GM23338 (cell line): ENCODE data around the gene PTPN6. TPM values are rescaled to one million over a fixed set of nuclear protein-coding genes. Genes with fewer than 3 reads are reported as not detected.

ENCODE experiments used
- ATAC-seq: fragments of 200-7000 bp; cut with Tn5 transposase; 3 replicates; pipeline ENCODE4 v1.9.1; 2020
- DNase-seq: peaks from one replicate; pipeline ENCODE4 v3.0.0-alpha.2; 2015; ENCODE audit warnings: low spot score
- H2AFZ ChIP-seq: fragments of 200-600 bp; sonication (generic); 2 replicates; pipeline ENCODE4 v1.8.0; 2016; ENCODE audit warnings: antibody characterized with exemption, mild to moderate bottlenecking, moderate library complexity
- H3F3A ChIP-seq: fragments of 200-600 bp; sonication (generic); replicated peaks from 2 replicates; pipeline ENCODE4 v1.8.0; 2017; ENCODE audit warnings: antibody characterized with exemption, mixed run types, low read depth
- H3K27ac ChIP-seq: fragments of 200-600 bp; sonication (generic); 2 replicates; pipeline ENCODE4 v1.6.1; 2016; ENCODE audit warnings: low read depth
- H3K27me3 ChIP-seq: fragments of 200-600 bp; sonication (generic); 2 replicates; pipeline ENCODE4 v1.8.0; 2016; ENCODE audit warnings: mild to moderate bottlenecking, mixed run types, moderate library complexity; ENCODE audit not compliant: insufficient read depth
- H3K36me3 ChIP-seq: fragments of 200-600 bp; sonication (generic); 2 replicates; pipeline ENCODE4 v1.8.0; 2016; ENCODE audit warnings: mild to moderate bottlenecking; ENCODE audit not compliant: insufficient read depth
- H3K4me1 ChIP-seq: fragments of 200-600 bp; sonication (generic); 2 replicates; pipeline ENCODE4 v1.8.0; 2016; ENCODE audit warnings: mild to moderate bottlenecking, moderate library complexity; ENCODE audit not compliant: insufficient read depth
- H3K4me2 ChIP-seq: fragments of 200-600 bp; sonication (generic); 2 replicates; pipeline ENCODE4 v1.7.1; 2017; ENCODE audit warnings: mixed run types
- H3K4me3 ChIP-seq: fragments of 200-600 bp; sonication (generic); 2 replicates; pipeline ENCODE4 v1.6.1; 2016; ENCODE audit warnings: mixed run types
- H3K79me2 ChIP-seq: fragments of 200-600 bp; sonication (generic); replicated peaks from 2 replicates; pipeline ENCODE4 v1.8.0; 2017; ENCODE audit warnings: mild to moderate bottlenecking; ENCODE audit not compliant: insufficient read depth
- H3K9me2 ChIP-seq: fragments of 200-600 bp; sonication (generic); 2 replicates; pipeline ENCODE4 v1.8.0; 2017; ENCODE audit not compliant: insufficient read depth
- H4K20me1 ChIP-seq: fragments of 200-600 bp; sonication (generic); replicated peaks from 2 replicates; pipeline ENCODE4 v1.8.0; 2017; ENCODE audit warnings: mild to moderate bottlenecking; ENCODE audit not compliant: insufficient read depth
- H3K27ac Mint-ChIP-seq: 2 replicates; pipeline ENCODE4 v1.8.0; 2020; ENCODE audit warnings: inconsistent platforms, mild to moderate bottlenecking, moderate library complexity, mixed read lengths
- H3K27me3 Mint-ChIP-seq: 3 replicates; pipeline ENCODE4 v1.8.0; 2022; ENCODE audit warnings: low read depth, mild to moderate bottlenecking, moderate library complexity, mixed read lengths, inconsistent platforms; ENCODE audit not compliant: insufficient read depth, poor library complexity
- H3K36me3 Mint-ChIP-seq: 3 replicates; pipeline ENCODE4 v1.8.0; 2021; ENCODE audit warnings: low read depth, mild to moderate bottlenecking, inconsistent platforms, moderate library complexity, mixed read lengths
- H3K4me1 Mint-ChIP-seq: 3 replicates; pipeline ENCODE4 v1.8.0; 2020; ENCODE audit warnings: mild to moderate bottlenecking, inconsistent platforms, mixed read lengths
- H3K4me3 Mint-ChIP-seq: 3 replicates; pipeline ENCODE4 v1.8.0; 2021; ENCODE audit warnings: moderate library complexity, mild to moderate bottlenecking, inconsistent platforms, mixed read lengths
- H3K9me3 Mint-ChIP-seq: 3 replicates; pipeline ENCODE4 v1.8.0; 2020; ENCODE audit warnings: moderate library complexity, mild to moderate bottlenecking, inconsistent platforms, mixed read lengths
- CREB1 ChIP-seq: fragments of 250-450 bp; sonication (Bioruptor Pico); IDR thresholded peaks from 2 replicates; pipeline ENCODE4 v1.5.0; 2020; ENCODE audit warnings: low read depth, mild to moderate bottlenecking, moderate library complexity
- EZH2 ChIP-seq: fragments of 200-600 bp; sonication (generic); IDR thresholded peaks from one replicate; pipeline ENCODE4 v1.8.0; 2017; ENCODE audit warnings: antibody characterized with exemption, mild to moderate bottlenecking, low read depth; ENCODE audit not compliant: unreplicated experiment
- EZH2phosphoT487 ChIP-seq: fragments of 200-600 bp; sonication (generic); IDR thresholded peaks from one replicate; pipeline ENCODE4 v1.8.1; 2018; ENCODE audit warnings: antibody characterized with exemption; ENCODE audit not compliant: unreplicated experiment
- NANOG ChIP-seq: IDR thresholded peaks from 2 replicates; pipeline ENCODE4 v1.6.1; 2016; ENCODE audit warnings: antibody characterized with exemption, borderline replicate concordance
- POLR2AphosphoS5 ChIP-seq: IDR thresholded peaks from 2 replicates; pipeline ENCODE4 v1.6.1; 2016; ENCODE audit warnings: antibody characterized with exemption, low read depth
- ZNF331 ChIP-seq: fragments of 250-450 bp; sonication (Bioruptor Pico); IDR thresholded peaks from 2 replicates; pipeline ENCODE4 v1.5.0; 2020; ENCODE audit warnings: low read depth, mild to moderate bottlenecking, moderate library complexity
- polyA plus RNA-seq: library from polyadenylated mRNA; unstranded; fragments of >200 nt; fragmentation: Nextera tagmentation; extraction: Ambion mirVana; gene quantifications from 2 replicates; pipeline ENCODE4 v1.2.1, GENCODE V29; 2016
- total RNA-seq: library from RNA; depleted of rRNA; stranded (reverse); fragments of >200 nt; shearing (Covaris generic); gene quantifications from 2 replicates; pipeline ENCODE4 v1.2.3, GENCODE V29; 2014
- TF ChIP-seq, protein P1 (sequence below): IDR thresholded peaks from one replicate; pipeline ENCODE4 v1.6.1; 2018; ENCODE audit warnings: antibody characterized with exemption; ENCODE audit not compliant: unreplicated experiment

Gene PTPN6
- total and polyA plus RNA-seq, 2 experiments from 2014 or later, result 25.3 to 35.4 TPM

DNA sequence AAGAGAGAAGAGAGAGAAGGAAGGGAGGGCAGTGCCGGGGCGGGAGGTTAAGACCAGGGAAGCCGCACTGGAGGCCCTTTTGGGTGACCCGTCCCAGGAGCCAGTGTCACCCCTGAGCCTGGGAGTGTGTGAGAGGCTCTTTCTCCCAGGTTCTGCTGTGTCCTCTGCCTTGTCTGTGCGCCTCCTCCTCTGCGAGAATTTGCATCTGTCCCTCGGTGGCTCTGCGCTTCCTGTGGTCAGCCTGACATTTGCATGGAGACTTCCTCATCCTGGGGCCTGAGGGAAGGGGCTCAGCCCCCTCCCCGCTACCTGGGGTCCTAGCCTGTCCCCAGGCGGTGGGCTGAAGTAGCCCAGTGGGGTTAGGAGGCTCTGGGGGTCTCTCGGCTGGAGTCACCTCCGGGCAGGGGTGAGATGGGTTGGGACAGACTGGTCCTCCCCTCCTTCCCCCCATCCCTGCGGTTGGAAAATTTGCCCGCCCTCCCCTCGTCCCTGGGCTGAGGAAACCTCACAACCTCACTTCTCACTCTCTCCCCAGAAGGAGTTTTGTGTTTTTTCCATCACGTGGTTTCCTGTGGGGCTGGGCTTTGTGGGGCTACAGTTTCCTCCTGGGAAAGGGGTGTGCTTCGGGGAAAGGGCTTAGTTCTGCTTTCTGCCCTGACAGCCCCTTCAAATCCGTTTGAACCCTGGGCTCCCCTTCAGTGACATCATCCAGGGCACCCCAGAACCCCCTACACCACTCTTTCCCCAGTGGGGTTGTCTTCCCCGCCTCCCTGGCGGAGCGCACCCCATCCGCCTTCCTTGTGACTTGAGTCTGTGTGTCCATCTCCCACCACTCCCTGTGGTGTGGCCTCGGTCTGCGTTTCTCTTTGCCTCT lies 2.5 kb downstream of the PTPN6 start (continued):
- TF ChIP-seq EZH2phosphoT487 (no peak), CREB1 (CRISPR knock-in tag) (no peak), POLR2AphosphoS5 (no peak), EZH2 (no peak), NANOG (no peak)
- TF ChIP-seq, protein P1, sequence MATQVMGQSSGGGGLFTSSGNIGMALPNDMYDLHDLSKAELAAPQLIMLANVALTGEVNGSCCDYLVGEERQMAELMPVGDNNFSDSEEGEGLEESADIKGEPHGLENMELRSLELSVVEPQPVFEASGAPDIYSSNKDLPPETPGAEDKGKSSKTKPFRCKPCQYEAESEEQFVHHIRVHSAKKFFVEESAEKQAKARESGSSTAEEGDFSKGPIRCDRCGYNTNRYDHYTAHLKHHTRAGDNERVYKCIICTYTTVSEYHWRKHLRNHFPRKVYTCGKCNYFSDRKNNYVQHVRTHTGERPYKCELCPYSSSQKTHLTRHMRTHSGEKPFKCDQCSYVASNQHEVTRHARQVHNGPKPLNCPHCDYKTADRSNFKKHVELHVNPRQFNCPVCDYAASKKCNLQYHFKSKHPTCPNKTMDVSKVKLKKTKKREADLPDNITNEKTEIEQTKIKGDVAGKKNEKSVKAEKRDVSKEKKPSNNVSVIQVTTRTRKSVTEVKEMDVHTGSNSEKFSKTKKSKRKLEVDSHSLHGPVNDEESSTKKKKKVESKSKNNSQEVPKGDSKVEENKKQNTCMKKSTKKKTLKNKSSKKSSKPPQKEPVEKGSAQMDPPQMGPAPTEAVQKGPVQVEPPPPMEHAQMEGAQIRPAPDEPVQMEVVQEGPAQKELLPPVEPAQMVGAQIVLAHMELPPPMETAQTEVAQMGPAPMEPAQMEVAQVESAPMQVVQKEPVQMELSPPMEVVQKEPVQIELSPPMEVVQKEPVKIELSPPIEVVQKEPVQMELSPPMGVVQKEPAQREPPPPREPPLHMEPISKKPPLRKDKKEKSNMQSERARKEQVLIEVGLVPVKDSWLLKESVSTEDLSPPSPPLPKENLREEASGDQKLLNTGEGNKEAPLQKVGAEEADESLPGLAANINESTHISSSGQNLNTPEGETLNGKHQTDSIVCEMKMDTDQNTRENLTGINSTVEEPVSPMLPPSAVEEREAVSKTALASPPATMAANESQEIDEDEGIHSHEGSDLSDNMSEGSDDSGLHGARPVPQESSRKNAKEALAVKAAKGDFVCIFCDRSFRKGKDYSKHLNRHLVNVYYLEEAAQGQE, result no peak

DNA sequence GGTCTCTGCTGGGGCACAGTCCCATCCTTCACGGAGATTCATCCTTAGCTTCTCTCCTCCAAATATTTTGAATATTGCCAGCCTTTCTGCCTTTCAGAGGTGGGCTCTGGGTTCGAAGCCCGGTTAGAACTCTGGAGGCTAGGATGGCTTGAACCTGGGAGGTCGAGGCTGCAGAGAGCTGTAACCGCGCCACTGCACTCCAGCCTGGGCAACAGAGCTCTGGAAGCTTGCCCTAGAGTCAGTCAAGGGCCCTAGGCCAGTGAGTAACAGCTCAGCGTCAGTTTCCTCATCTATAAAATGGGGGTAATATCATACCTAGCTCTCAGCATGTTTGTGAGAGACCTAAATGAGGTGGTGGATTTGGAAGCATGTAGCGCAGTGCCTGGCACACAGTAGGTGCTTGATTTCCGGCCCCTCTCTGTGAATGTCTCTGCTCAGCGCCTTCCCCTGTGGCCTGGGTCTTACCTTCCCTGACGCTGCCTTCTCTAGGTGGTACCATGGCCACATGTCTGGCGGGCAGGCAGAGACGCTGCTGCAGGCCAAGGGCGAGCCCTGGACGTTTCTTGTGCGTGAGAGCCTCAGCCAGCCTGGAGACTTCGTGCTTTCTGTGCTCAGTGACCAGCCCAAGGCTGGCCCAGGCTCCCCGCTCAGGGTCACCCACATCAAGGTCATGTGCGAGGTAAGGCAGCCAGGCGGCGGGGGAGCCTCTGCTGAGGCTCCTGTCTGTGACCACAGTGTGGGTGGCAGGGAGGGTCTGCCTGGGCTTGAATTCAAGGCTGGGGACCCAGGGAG lies 3.4 kb downstream of the PTPN6 start:
- Histone ChIP-seq H3K4me3 (no peak overlapping the region), H3K4me1 (peaks cover 13% of the 10 kb centered on the region), H3K27ac (no peak overlapping the region), H3K4me2 (no peak overlapping the region), H3K36me3 (no peaks in the 10 kb centered on the region), H3K27me3 (no peaks in the 10 kb centered on the region), H3F3A (no peaks in the 10 kb centered on the region), H2AFZ (no peak overlapping the region), H3K9me2 (no peaks in the 10 kb centered on the region), H4K20me1 (no peaks in the 10 kb centered on the region), H3K79me2 (no peaks in the 10 kb centered on the region)
- ATAC-seq, result no peak
- Mint-ChIP-seq H3K4me3 (peak overlapping the region; percentile 39; the same call in 1 of the 3 replicates), H3K9me3 (no peaks in the 10 kb centered on the region), H3K27ac (peak overlapping the region; percentile 72; the same call in 1 of the 2 replicates), H3K4me1 (peaks cover 34% of the 10 kb centered on the region), H3K27me3 (peaks cover 15% of the 10 kb centered on the region), H3K36me3 (no peaks in the 10 kb centered on the region; the same call in 2 of the 3 replicates)
- TF ChIP-seq ZNF331 (CRISPR knock-in tag) (no peak), NANOG (no peak)
- no peak for DNase-seq
